MM.1S (cell line): ENCODE data around the gene ANKS1B.

Experiments used
- EZH2 ChIP-seq: fragments of 300-600 bp; sonication (generic); optimal IDR thresholded peaks from 2 replicates; pipeline ENCODE3; 2017; ENCODE audit warnings: low read depth, mild to moderate bottlenecking, antibody characterized with exemption, low read length, mixed read lengths
- TF ChIP-seq, protein P1 (sequence below): fragments of 300-600 bp; sonication (generic); IDR thresholded peaks from 2 replicates; pipeline ENCODE4 v1.5.1; 2016; ENCODE audit warnings: antibody characterized with exemption, low read length, mixed read lengths

DNA sequence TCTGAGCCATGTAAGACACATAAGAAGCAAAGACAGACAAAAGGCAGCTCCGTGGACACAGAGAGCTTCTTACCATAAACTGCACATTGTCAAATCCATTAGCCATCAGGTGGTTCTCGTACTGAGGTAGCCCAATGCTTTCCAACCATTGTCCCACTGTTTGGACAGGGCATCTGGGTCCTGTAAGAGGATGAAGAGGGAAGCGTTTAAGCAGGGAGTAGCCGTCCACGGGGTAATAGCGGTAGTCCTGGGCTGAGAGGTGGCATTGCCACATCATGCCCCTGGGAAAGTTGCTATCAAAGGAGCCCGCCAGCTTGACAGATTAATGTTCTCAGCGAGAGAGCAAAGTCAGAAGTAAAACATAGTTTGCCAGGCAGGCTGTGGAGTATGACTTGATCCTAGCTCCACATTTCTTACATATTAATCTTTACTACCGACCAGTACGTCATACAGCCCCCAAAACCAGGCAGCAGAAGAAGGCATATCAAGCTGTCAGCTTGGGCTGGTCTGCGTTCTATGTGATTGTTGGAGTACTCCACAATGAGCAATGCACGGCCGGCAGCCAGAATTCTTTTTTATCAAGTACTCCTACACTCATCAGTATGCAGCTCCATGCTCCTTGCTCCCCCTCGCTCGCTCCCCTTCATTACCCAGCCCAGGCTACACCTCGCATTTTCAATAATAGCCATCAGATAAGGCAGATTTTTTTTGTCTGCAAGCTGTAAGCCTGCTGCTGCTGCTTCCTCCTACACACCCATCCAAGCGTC is 830.3 kb downstream of the ANKS1B start:
- TF ChIP-seq, protein P1, sequence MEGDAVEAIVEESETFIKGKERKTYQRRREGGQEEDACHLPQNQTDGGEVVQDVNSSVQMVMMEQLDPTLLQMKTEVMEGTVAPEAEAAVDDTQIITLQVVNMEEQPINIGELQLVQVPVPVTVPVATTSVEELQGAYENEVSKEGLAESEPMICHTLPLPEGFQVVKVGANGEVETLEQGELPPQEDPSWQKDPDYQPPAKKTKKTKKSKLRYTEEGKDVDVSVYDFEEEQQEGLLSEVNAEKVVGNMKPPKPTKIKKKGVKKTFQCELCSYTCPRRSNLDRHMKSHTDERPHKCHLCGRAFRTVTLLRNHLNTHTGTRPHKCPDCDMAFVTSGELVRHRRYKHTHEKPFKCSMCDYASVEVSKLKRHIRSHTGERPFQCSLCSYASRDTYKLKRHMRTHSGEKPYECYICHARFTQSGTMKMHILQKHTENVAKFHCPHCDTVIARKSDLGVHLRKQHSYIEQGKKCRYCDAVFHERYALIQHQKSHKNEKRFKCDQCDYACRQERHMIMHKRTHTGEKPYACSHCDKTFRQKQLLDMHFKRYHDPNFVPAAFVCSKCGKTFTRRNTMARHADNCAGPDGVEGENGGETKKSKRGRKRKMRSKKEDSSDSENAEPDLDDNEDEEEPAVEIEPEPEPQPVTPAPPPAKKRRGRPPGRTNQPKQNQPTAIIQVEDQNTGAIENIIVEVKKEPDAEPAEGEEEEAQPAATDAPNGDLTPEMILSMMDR: no peak
- TF ChIP-seq EZH2: no peak
